B cell (primary cell): Measurements from ENCODE around the gene JAK1.

Experiments
- EZH2 ChIP-seq: IDR thresholded peaks from 2 replicates; pipeline ENCODE4 v1.6.1; 2012; ENCODE audit warnings: borderline replicate concordance, low read depth, mild to moderate bottlenecking, moderate library complexity, low read length; ENCODE audit not compliant: insufficient read depth, poor library complexity, severe bottlenecking
- TF ChIP-seq, protein P1 (sequence below): fragments of 200-600 bp; IDR thresholded peaks from one replicate; pipeline ENCODE4 v1.8.0; 2022; ENCODE audit warnings: antibody characterized with exemption, mild to moderate bottlenecking

- TF ChIP-seq, protein P1, sequence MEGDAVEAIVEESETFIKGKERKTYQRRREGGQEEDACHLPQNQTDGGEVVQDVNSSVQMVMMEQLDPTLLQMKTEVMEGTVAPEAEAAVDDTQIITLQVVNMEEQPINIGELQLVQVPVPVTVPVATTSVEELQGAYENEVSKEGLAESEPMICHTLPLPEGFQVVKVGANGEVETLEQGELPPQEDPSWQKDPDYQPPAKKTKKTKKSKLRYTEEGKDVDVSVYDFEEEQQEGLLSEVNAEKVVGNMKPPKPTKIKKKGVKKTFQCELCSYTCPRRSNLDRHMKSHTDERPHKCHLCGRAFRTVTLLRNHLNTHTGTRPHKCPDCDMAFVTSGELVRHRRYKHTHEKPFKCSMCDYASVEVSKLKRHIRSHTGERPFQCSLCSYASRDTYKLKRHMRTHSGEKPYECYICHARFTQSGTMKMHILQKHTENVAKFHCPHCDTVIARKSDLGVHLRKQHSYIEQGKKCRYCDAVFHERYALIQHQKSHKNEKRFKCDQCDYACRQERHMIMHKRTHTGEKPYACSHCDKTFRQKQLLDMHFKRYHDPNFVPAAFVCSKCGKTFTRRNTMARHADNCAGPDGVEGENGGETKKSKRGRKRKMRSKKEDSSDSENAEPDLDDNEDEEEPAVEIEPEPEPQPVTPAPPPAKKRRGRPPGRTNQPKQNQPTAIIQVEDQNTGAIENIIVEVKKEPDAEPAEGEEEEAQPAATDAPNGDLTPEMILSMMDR: no peak
- no peak for TF ChIP-seq EZH2
Observed at GRCh38 chr1:64934878-64935275, 31.5 kb downstream of the JAK1 start.
